HL-60 (cell line): ENCODE data around the gene DDR2.
"Not testable (repeated sequence)": the region's sequence is repeated elsewhere in the genome, so short reads cannot be mapped to it uniquely, and the experiment has no call there.

ENCODE experiments used
- CTCF ChIP-seq: IDR thresholded peaks from one replicate; pipeline ENCODE4 v1.5.1; 2011; ENCODE audit warnings: low read length, control low read depth, inconsistent platforms; ENCODE audit not compliant: insufficient read depth
- POLR2AphosphoS5 ChIP-seq: IDR thresholded peaks from 2 replicates; pipeline ENCODE4 v1.6.1; 2012; ENCODE audit warnings: low read depth
- REST ChIP-seq: IDR thresholded peaks from 2 replicates; pipeline ENCODE4 v1.6.1; 2012; ENCODE audit warnings: low read depth; ENCODE audit not compliant: insufficient replicate concordance

GRCh38 chr1:162794284-162794683 is 162.0 kb downstream of the DDR2 start:
- not testable (repeated sequence) for TF ChIP-seq CTCF, REST, POLR2AphosphoS5
